Activated T-helper 1 cell treated with anti-CD3 and anti-CD28 coated beads, Interleukin-2, amount 50 U/mL, for 16 hours (primary cell): ENCODE measurements around the gene CSMD2.

Experiments
- DNase-seq, 2 donors: peaks; one replicate each; pipeline ENCODE4 v3.0.0-alpha.2; 2020; ENCODE audit warnings: low read depth in 1 of 2, low spot score in 1 of 2

Gene CSMD2

GRCh38 chr1:33721301-33721815 is 443.7 kb downstream of the CSMD2 start:
- no peak for DNase-seq

GRCh38 chr1:33719771-33720670 is 445.0 kb downstream of the CSMD2 start:
- no peak for DNase-seq

- no peak for DNase-seq
Observed at GRCh38 chr1:33719326-33719725, 445.7 kb downstream of the CSMD2 start.

GRCh38 chr1:33718186-33718585 is 446.8 kb downstream of the CSMD2 start:
- no peak for DNase-seq

GRCh38 chr1:33716976-33717688 is 447.9 kb downstream of the CSMD2 start:
- no peak for DNase-seq

- DNase-seq, result no peak
Observed at GRCh38 chr1:33715195-33715811, 449.7 kb downstream of the CSMD2 start.

- no peak for DNase-seq
Observed at GRCh38 chr1:33714421-33714820, 450.6 kb downstream of the CSMD2 start.

- no peak for DNase-seq
Observed at GRCh38 chr1:33713058-33713877, 451.8 kb downstream of the CSMD2 start.

- DNase-seq, result no peak
Observed at GRCh38 chr1:33712186-33712585, 452.8 kb downstream of the CSMD2 start.

GRCh38 chr1:33711511-33711910 is 453.5 kb downstream of the CSMD2 start:
- DNase-seq, result no peak

GRCh38 chr1:33710967-33711366 is 454.1 kb downstream of the CSMD2 start:
- no peak for DNase-seq

- DNase-seq, result no peak
Observed at GRCh38 chr1:33709783-33710718, 455.0 kb downstream of the CSMD2 start.

- no peak for DNase-seq
Observed at GRCh38 chr1:33709174-33709782, 455.8 kb downstream of the CSMD2 start.

- no peak for DNase-seq
Observed at GRCh38 chr1:33706634-33707255, 458.3 kb downstream of the CSMD2 start.

- DNase-seq, result no peak
Observed at GRCh38 chr1:33703464-33703863, 461.6 kb downstream of the CSMD2 start.

GRCh38 chr1:33698361-33699035 is 466.5 kb downstream of the CSMD2 start:
- DNase-seq, result no peak

- no peak for DNase-seq
Observed at GRCh38 chr1:33697816-33698215, 467.2 kb downstream of the CSMD2 start.

GRCh38 chr1:33696962-33697361 is 468.1 kb downstream of the CSMD2 start:
- no peak for DNase-seq
